H1 (cell line): Measurements from ENCODE around the gene PRKCA.

ENCODE experiments used
- CBX8 ChIP-seq: fragments of 300-800, 300-1000 bp; sonication (generic); IDR thresholded peaks from 2 replicates; pipeline ENCODE4 v1.7.1; 2016; ENCODE audit warnings: low read depth, low read length, borderline replicate concordance
- EP300 ChIP-seq, 2 experiments: IDR thresholded peaks; 1 replicate in 1 of 2; 2 replicates in 1 of 2; pipeline ENCODE4 v1.6.1; 2011 to 2012; ENCODE audit warnings: low read depth in 2 of 2, low read length in 2 of 2, mild to moderate bottlenecking in 2 of 2, borderline replicate concordance in 1 of 2, inconsistent platforms in 1 of 2, moderate library complexity in 1 of 2
- EZH2 ChIP-seq: fragments of 200-600 bp; sonication (generic); IDR thresholded peaks from 2 replicates; pipeline ENCODE4 v1.7.1; 2012; ENCODE audit warnings: low read depth, mild to moderate bottlenecking, moderate library complexity, low read length, inconsistent platforms; ENCODE audit not compliant: severe bottlenecking
- JUND ChIP-seq: IDR thresholded peaks from 2 replicates; pipeline ENCODE4 v1.6.1; 2011; ENCODE audit warnings: mild to moderate bottlenecking, improper control_type of control experiment, low read length
- MAFK ChIP-seq: IDR thresholded peaks from 2 replicates; pipeline ENCODE4 v1.6.1; 2012; ENCODE audit warnings: low read depth, mild to moderate bottlenecking, improper control_type of control experiment, low read length
- POLR2A ChIP-seq, 2 experiments: IDR thresholded peaks; 1 replicate in 1 of 2; 2 replicates in 1 of 2; pipeline ENCODE4 v1.6.1; 2011; ENCODE audit warnings: low read depth in 2 of 2, low read length in 2 of 2, mild to moderate bottlenecking in 2 of 2; ENCODE audit errors: control extremely low read depth in 1 of 2
- POLR2AphosphoS5 ChIP-seq: IDR thresholded peaks from 2 replicates; pipeline ENCODE4 v1.6.1; 2011; ENCODE audit warnings: low read depth, low read length
- RBBP5 ChIP-seq: IDR thresholded peaks from 2 replicates; pipeline ENCODE4 v1.7.1; 2012; ENCODE audit warnings: low read depth, mild to moderate bottlenecking, inconsistent platforms, low read length, moderate library complexity, borderline replicate concordance
- RXRA ChIP-seq: IDR thresholded peaks from 2 replicates; pipeline ENCODE4 v1.6.1; 2011; ENCODE audit warnings: low read depth, mild to moderate bottlenecking, low read length, moderate library complexity; ENCODE audit not compliant: insufficient read depth
- SP2 ChIP-seq: IDR thresholded peaks from 2 replicates; pipeline ENCODE4 v1.6.1; 2012; ENCODE audit warnings: mild to moderate bottlenecking, low read length, inconsistent platforms
- TBP ChIP-seq: IDR thresholded peaks from 2 replicates; pipeline ENCODE4 v1.6.1; 2011; ENCODE audit warnings: low read depth, low read length, improper control_type of control experiment
- TF ChIP-seq, protein P1 (sequence below), 3 experiments: IDR thresholded peaks; 1 replicate in 2 of 3; 2 replicates in 1 of 3; pipeline versions ENCODE4 v1.5.1 to v1.6.1; 2011; ENCODE audit warnings: low read length in 3 of 3, mild to moderate bottlenecking in 3 of 3, inconsistent platforms in 2 of 3, low read depth in 1 of 3, moderate library complexity in 1 of 3; ENCODE audit not compliant: insufficient read depth in 1 of 3; ENCODE audit errors: control extremely low read depth in 1 of 3
- TF ChIP-seq, protein P2 (sequence below): IDR thresholded peaks from 2 replicates; pipeline ENCODE4 v1.6.1; 2012; ENCODE audit warnings: inconsistent platforms

- TF ChIP-seq, protein P1, sequence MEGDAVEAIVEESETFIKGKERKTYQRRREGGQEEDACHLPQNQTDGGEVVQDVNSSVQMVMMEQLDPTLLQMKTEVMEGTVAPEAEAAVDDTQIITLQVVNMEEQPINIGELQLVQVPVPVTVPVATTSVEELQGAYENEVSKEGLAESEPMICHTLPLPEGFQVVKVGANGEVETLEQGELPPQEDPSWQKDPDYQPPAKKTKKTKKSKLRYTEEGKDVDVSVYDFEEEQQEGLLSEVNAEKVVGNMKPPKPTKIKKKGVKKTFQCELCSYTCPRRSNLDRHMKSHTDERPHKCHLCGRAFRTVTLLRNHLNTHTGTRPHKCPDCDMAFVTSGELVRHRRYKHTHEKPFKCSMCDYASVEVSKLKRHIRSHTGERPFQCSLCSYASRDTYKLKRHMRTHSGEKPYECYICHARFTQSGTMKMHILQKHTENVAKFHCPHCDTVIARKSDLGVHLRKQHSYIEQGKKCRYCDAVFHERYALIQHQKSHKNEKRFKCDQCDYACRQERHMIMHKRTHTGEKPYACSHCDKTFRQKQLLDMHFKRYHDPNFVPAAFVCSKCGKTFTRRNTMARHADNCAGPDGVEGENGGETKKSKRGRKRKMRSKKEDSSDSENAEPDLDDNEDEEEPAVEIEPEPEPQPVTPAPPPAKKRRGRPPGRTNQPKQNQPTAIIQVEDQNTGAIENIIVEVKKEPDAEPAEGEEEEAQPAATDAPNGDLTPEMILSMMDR (IDR thresholded peaks at IDR 0.05; ENCODE audit: control extremely low read depth in 1 of 3, insufficient read depth in 1 of 3, low read depth in 1 of 3, low read length in 3 of 3) = no peak
- TF ChIP-seq, protein P2, sequence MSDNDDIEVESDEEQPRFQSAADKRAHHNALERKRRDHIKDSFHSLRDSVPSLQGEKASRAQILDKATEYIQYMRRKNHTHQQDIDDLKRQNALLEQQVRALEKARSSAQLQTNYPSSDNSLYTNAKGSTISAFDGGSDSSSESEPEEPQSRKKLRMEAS = no peak
- no peak for TF ChIP-seq JUND
- no peak for TF ChIP-seq CBX8
- TF ChIP-seq RXRA = no peak
- TF ChIP-seq EZH2 = no peak
- TF ChIP-seq RBBP5 = no peak
- TF ChIP-seq EP300 (IDR thresholded peaks at IDR 0.05; ENCODE audit: borderline replicate concordance in 1 of 2, low read depth in 2 of 2, low read length in 2 of 2) = no peak
- TF ChIP-seq POLR2A (IDR thresholded peaks at IDR 0.05; ENCODE audit: control extremely low read depth in 1 of 2, low read depth in 2 of 2, low read length in 2 of 2) = no peak
- TF ChIP-seq TBP = no peak
- TF ChIP-seq SP2 = no peak
- TF ChIP-seq POLR2AphosphoS5 = no peak
- no peak for TF ChIP-seq MAFK
These were observed 132.8 kb downstream of the PRKCA start for GRCh38 chr17:66435182-66435581.
